ENCODE results near the gene SRSF2. TPM values are rescaled to one million over a fixed set of nuclear protein-coding genes. Genes with fewer than 3 reads are reported as not detected.

The SRSF2 gene
- total RNA-seq, 1 donor from 2014 or later = 468 TPM

- intact Hi-C loops (cut with micrococcal nuclease) = loop anchor here (5.0 kb wide), 5 partner anchors 53 to 1393 kb away; partner anchors contain the start of genes SEC14L1, TMC8 and UBALD2
Observed at GRCh38 chr17:76739568-76740115, 2.5 kb upstream of the SRSF2 start.

GRCh38 chr17:76738468-76738850, 1.3 kb upstream of the SRSF2 start:
- intact Hi-C loops (cut with micrococcal nuclease) = loop anchor here (1.0 to 5.0 kb wide), 6 partner anchors 15 to 1394 kb away; partner anchors contain the start of genes SEC14L1, TMC8 and UBALD2

GRCh38 chr17:76737676-76738467, 741 bp upstream of the SRSF2 start, which contains the start of gene MFSD11:
MFSD11 (plus strand) TSS chr17:76738119; CDS start chr17:76738353, 234 bp downstream.
- intact Hi-C loops (cut with micrococcal nuclease) = loop anchor here (1.0 to 5.0 kb wide), 9 partner anchors 12 to 1394 kb away; partner anchors contain the start of genes JMJD6, METTL23, SEC14L1 and TMC8

- intact Hi-C loops (cut with micrococcal nuclease) = loop anchor here (1.0 to 5.0 kb wide), 8 partner anchors 10 to 1396 kb away; partner anchors contain the start of genes JMJD6, METTL23, SEC14L1 and TMC8
Observed at GRCh38 chr17:76736349-76737081, 616 bp downstream of the SRSF2 start.

GRCh38 chr17:76735586-76736348, 1.4 kb downstream of the SRSF2 start:
- intact Hi-C loops (cut with micrococcal nuclease) = loop anchor here (5.0 kb wide), 5 partner anchors 57 to 1397 kb away; partner anchors contain the start of genes SEC14L1, TMC8 and UBALD2

GRCh38 chr17:76735006-76735405, 2.1 kb downstream of the SRSF2 start:
- intact Hi-C loops (cut with micrococcal nuclease) = loop anchor here (5.0 kb wide), 5 partner anchors 57 to 1397 kb away; partner anchors contain the start of genes SEC14L1, TMC8 and UBALD2

GRCh38 chr17:76734080-76734840, 2.9 kb downstream of the SRSF2 start:
- intact Hi-C loops (cut with micrococcal nuclease) = loop anchor here (5.0 kb wide), 1 partner anchor 718 kb away; no protein-coding TSS in a partner anchor

GRCh38 chr17:76733618-76733957, 3.5 kb downstream of the SRSF2 start:
- intact Hi-C loops (cut with micrococcal nuclease) = loop anchor here (5.0 kb wide), 1 partner anchor 719 kb away; no protein-coding TSS in a partner anchor

GRCh38 chr17:76732734-76733617, 4.2 kb downstream of the SRSF2 start:
- intact Hi-C loops (cut with micrococcal nuclease) = loop anchor here (5.0 kb wide), 1 partner anchor 719 kb away; no protein-coding TSS in a partner anchor

GRCh38 chr17:76731800-76732733, 5.1 kb downstream of the SRSF2 start:
- intact Hi-C loops (cut with micrococcal nuclease) = loop anchor here (5.0 kb wide), 1 partner anchor 720 kb away; no protein-coding TSS in a partner anchor

GRCh38 chr17:76727745-76728456, 9.2 kb downstream of the SRSF2 start:
- intact Hi-C loops (cut with micrococcal nuclease) = loop anchor here (2.0 kb wide), 1 partner anchor 213 kb away; no protein-coding TSS in a partner anchor

- intact Hi-C loops (cut with micrococcal nuclease) = loop anchor here (1.0 to 2.0 kb wide), 4 partner anchors 10 to 212 kb away; partner anchors contain the start of gene SRSF2
Observed at GRCh38 chr17:76726776-76727718, 10.1 kb downstream of the SRSF2 start, which contains the start of gene METTL23. METTL23 (plus strand) TSS chr17:76726839; CDS start chr17:76729711, 2,872 bp downstream.

GRCh38 chr17:76726231-76726775, 10.8 kb downstream of the SRSF2 start, which contains the start of gene JMJD6:
JMJD6 (minus strand) TSS chr17:76726606; CDS start chr17:76726475, 131 bp downstream.
- intact Hi-C loops (cut with micrococcal nuclease) = loop anchor here (1.0 to 2.0 kb wide), 4 partner anchors 11 to 212 kb away; partner anchors contain the start of gene SRSF2

GRCh38 chr17:76725580-76726230, 11.4 kb downstream of the SRSF2 start:
- intact Hi-C loops (cut with micrococcal nuclease) = loop anchor here (1.0 to 2.0 kb wide), 4 partner anchors 10 to 211 kb away; partner anchors contain the start of gene SRSF2
